ENCODE results near the gene CLTA.
"Not testable (repeated sequence)": the region's sequence is repeated elsewhere in the genome, so short reads cannot be mapped to it uniquely, and the experiment has no call there.

Gene CLTA

DNA sequence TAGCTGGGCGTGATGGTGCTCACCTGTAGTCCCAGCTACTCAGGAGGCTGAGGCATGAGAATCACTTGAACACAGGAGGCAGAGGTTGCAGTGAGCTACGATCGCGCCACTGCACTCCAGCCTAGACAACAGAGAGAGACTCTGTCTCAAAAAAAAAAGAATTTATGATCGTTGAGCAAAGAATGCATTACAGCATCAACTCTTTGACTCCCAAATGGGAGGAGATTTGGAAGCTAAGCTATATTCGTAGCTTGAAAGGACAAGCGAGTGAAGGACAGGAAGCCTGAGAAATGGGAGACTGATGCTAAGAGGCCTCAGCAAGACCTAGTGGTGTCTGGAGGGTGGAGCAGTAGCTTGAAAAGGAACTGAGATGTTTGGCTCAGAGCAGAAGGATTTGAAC is 31.8 kb upstream of the CLTA start:
- no peak overlapping the region for H3K4me3 ChIP-seq (ENCODE audit: low read length)
- no peak overlapping the region for H3K27ac ChIP-seq (ENCODE audit: low read length)
- WGBS (ENCODE audit: insufficient coverage, insufficient read length) = no CpG with 5 or more reads among the region's 7 CpGs
- H3K27me3 ChIP-seq (ENCODE audit: control insufficient read depth, insufficient read depth, low read length) = no peaks in the 10 kb centered on the region
- peaks cover 7% of the 10 kb centered on the region for H3K4me1 ChIP-seq (ENCODE audit: control insufficient read depth, insufficient read depth, low read length)
- no peaks in the 10 kb centered on the region for H3K36me3 ChIP-seq (ENCODE audit: control insufficient read depth, insufficient read depth, low read length)
- no peak for DNase-seq (ENCODE audit: low read depth, low spot score)
- H3K9me3 ChIP-seq (ENCODE audit: control insufficient read depth, insufficient read depth, low read length) = no peaks in the 10 kb centered on the region; the same call in 1 of the 2 replicates

- H3K4me1 ChIP-seq (ENCODE audit: control insufficient read depth, insufficient read depth, low read length); H3K27me3 ChIP-seq (ENCODE audit: control insufficient read depth, insufficient read depth, low read length): not testable (repeated sequence)
- WGBS (ENCODE audit: insufficient coverage, insufficient read length) = no CpG with 5 or more reads among the region's 4 CpGs
These were observed 31.2 kb upstream of the CLTA start for GRCh38 chr9:36159509-36159908.

GRCh38 chr9:36160126-36160525 is 30.6 kb upstream of the CLTA start:
- not testable (repeated sequence) for H3K36me3 ChIP-seq (ENCODE audit: control insufficient read depth, insufficient read depth, low read length); H3K4me3 ChIP-seq (ENCODE audit: low read length); H3K27ac ChIP-seq (ENCODE audit: low read length); H3K27me3 ChIP-seq (ENCODE audit: control insufficient read depth, insufficient read depth, low read length); H3K9me3 ChIP-seq (ENCODE audit: control insufficient read depth, insufficient read depth, low read length); DNase-seq (ENCODE audit: low read depth, low spot score)
- H3K4me1 ChIP-seq (ENCODE audit: control insufficient read depth, insufficient read depth, low read length) = peaks cover 10% of the 10 kb centered on the region
- WGBS (ENCODE audit: insufficient coverage, insufficient read length) = no CpG with 5 or more reads among the region's 11 CpGs

More at GRCh38 chr9:36159509-36159908, 31.2 kb upstream of the CLTA start:
- not testable (repeated sequence) for H3K4me3 ChIP-seq (ENCODE audit: low read length); H3K27ac ChIP-seq (ENCODE audit: low read length); DNase-seq (ENCODE audit: low read depth, low spot score); H3K36me3 ChIP-seq (ENCODE audit: control insufficient read depth, insufficient read depth, low read length); H3K9me3 ChIP-seq (ENCODE audit: control insufficient read depth, insufficient read depth, low read length)

- WGBS (ENCODE audit: insufficient coverage, insufficient read length) = no CpG with 5 or more reads among the region's 2 CpGs
- no peak for DNase-seq (ENCODE audit: low read depth, low spot score)
These were observed 29.5 kb upstream of the CLTA start for GRCh38 chr9:36161187-36161586.

GRCh38 chr9:36162211-36162738 is 28.4 kb upstream of the CLTA start:
- WGBS (ENCODE audit: insufficient coverage, insufficient read length) = no CpG with 5 or more reads among the region's 17 CpGs
- no peak overlapping the region for H3K4me3 ChIP-seq (ENCODE audit: low read length)
- H3K36me3 ChIP-seq (ENCODE audit: control insufficient read depth, insufficient read depth, low read length) = no peaks in the 10 kb centered on the region
- H3K4me1 ChIP-seq (ENCODE audit: control insufficient read depth, insufficient read depth, low read length) = peaks cover 10% of the 10 kb centered on the region
- no peaks in the 10 kb centered on the region for H3K27me3 ChIP-seq (ENCODE audit: control insufficient read depth, insufficient read depth, low read length)
- H3K27ac ChIP-seq (ENCODE audit: low read length) = peak overlapping the region; percentile 8
- H3K9me3 ChIP-seq (ENCODE audit: control insufficient read depth, insufficient read depth, low read length) = no peaks in the 10 kb centered on the region
- DNase-seq (ENCODE audit: low read depth, low spot score) = no peak

More at GRCh38 chr9:36161187-36161586, 29.5 kb upstream of the CLTA start:
- no peak overlapping the region for H3K27ac ChIP-seq (ENCODE audit: low read length)
- H3K36me3 ChIP-seq (ENCODE audit: control insufficient read depth, insufficient read depth, low read length) = no peaks in the 10 kb centered on the region
- no peaks in the 10 kb centered on the region; the same call in 1 of the 2 replicates for H3K9me3 ChIP-seq (ENCODE audit: control insufficient read depth, insufficient read depth, low read length)
- H3K27me3 ChIP-seq (ENCODE audit: control insufficient read depth, insufficient read depth, low read length) = no peaks in the 10 kb centered on the region
- no peak overlapping the region for H3K4me3 ChIP-seq (ENCODE audit: low read length)
- H3K4me1 ChIP-seq (ENCODE audit: control insufficient read depth, insufficient read depth, low read length) = peaks cover 10% of the 10 kb centered on the region

- no peaks in the 10 kb centered on the region for H3K36me3 ChIP-seq (ENCODE audit: control insufficient read depth, insufficient read depth, low read length)
- H3K4me3 ChIP-seq (ENCODE audit: low read length) = no peak overlapping the region
- H3K27ac ChIP-seq (ENCODE audit: low read length) = no peak overlapping the region
- no peaks in the 10 kb centered on the region for H3K9me3 ChIP-seq (ENCODE audit: control insufficient read depth, insufficient read depth, low read length)
- WGBS (ENCODE audit: insufficient coverage, insufficient read length) = no CpG with 5 or more reads among the region's 9 CpGs
- DNase-seq (ENCODE audit: low read depth, low spot score) = peak; percentile 79
- H3K27me3 ChIP-seq (ENCODE audit: control insufficient read depth, insufficient read depth, low read length) = no peaks in the 10 kb centered on the region
- peaks cover 10% of the 10 kb centered on the region for H3K4me1 ChIP-seq (ENCODE audit: control insufficient read depth, insufficient read depth, low read length)
These were observed 27.5 kb upstream of the CLTA start for GRCh38 chr9:36163049-36163785.

DNA sequence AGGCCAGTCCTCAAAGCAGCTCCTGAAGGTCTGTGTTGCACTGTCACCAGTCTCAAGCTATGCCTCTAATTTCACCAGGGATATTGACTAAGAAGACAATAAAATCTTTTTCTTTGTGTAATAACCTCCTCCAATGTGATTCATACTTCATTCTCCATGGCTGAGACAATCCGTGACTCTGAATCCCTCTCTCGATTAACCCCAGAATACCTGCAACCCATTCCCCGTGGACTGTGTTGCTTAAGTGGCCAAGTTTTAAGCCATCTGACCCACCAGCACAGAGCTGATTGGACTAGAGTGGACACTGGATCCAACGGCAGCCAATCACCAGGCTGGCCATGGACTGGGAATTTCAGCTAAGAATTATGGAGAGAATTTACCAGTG is 26.9 kb upstream of the CLTA start:
- H3K27ac ChIP-seq (ENCODE audit: low read length) = no peak overlapping the region
- WGBS (ENCODE audit: insufficient coverage, insufficient read length) = no CpG with 5 or more reads among the region's 4 CpGs
- H3K9me3 ChIP-seq (ENCODE audit: control insufficient read depth, insufficient read depth, low read length) = no peaks in the 10 kb centered on the region
- H3K27me3 ChIP-seq (ENCODE audit: control insufficient read depth, insufficient read depth, low read length) = no peaks in the 10 kb centered on the region
- H3K4me3 ChIP-seq (ENCODE audit: low read length) = no peak overlapping the region
- H3K4me1 ChIP-seq (ENCODE audit: control insufficient read depth, insufficient read depth, low read length) = peaks cover 10% of the 10 kb centered on the region
- no peak for DNase-seq (ENCODE audit: low read depth, low spot score)
- no peaks in the 10 kb centered on the region for H3K36me3 ChIP-seq (ENCODE audit: control insufficient read depth, insufficient read depth, low read length)

DNA sequence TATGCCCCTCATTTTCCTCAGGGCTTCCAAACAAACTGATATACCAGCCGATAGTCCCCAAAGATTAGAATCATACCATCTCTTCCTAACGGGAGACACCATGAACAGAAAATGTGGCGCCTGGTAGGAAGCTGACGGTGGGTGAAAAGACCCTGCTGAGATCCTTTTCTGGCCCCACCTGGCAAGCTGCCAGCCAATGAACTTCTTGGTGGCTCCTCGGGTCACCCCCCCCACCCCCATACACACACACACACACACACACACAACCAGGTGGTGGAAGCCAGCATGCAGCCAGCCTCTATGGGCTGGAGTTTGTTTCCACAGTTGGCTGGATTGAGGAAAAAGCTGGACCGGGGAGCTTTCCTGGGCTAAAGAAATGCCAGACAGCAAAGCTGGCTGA is 26.3 kb upstream of the CLTA start:
- Histone ChIP-seq H3K27ac (ENCODE audit: low read length) (no peak overlapping the region), H3K4me1 (ENCODE audit: control insufficient read depth, insufficient read depth, low read length) (peaks cover 10% of the 10 kb centered on the region), H3K27me3 (ENCODE audit: control insufficient read depth, insufficient read depth, low read length) (no peaks in the 10 kb centered on the region), H3K36me3 (ENCODE audit: control insufficient read depth, insufficient read depth, low read length) (no peaks in the 10 kb centered on the region), H3K9me3 (ENCODE audit: control insufficient read depth, insufficient read depth, low read length) (no peaks in the 10 kb centered on the region), H3K4me3 (ENCODE audit: low read length) (no peak overlapping the region)
- no peak for DNase-seq (ENCODE audit: low read depth, low spot score)
- WGBS (ENCODE audit: insufficient coverage, insufficient read length) = no CpG with 5 or more reads among the region's 6 CpGs

- Histone ChIP-seq H3K4me3 (ENCODE audit: low read length) (no peak overlapping the region), H3K9me3 (ENCODE audit: control insufficient read depth, insufficient read depth, low read length) (no peaks in the 10 kb centered on the region), H3K27me3 (ENCODE audit: control insufficient read depth, insufficient read depth, low read length) (no peaks in the 10 kb centered on the region), H3K27ac (ENCODE audit: low read length) (no peak overlapping the region), H3K36me3 (ENCODE audit: control insufficient read depth, insufficient read depth, low read length) (no peaks in the 10 kb centered on the region), H3K4me1 (ENCODE audit: control insufficient read depth, insufficient read depth, low read length) (peaks cover 10% of the 10 kb centered on the region)
- WGBS (ENCODE audit: insufficient coverage, insufficient read length) = no CpG with 5 or more reads among the region's 3 CpGs
- DNase-seq (ENCODE audit: low read depth, low spot score) = no peak
These were observed 25.7 kb upstream of the CLTA start for GRCh38 chr9:36164989-36165388.

DNA sequence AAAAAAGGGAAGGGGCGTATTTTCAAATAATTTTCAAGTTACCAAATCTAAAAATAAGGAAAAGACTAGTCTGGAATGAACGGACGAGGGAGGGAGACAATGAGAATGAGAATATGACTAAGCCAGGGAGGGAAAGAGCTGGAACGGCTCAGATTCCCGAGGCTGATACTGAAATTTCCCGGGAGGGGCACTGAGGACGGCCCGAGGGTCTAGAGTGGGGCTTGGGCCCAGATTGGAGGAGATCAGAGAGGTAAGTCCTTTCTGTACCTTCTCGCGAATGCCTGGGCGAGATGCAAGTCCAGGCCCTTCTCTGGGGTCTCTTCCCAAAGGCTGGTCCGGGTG is 24.9 kb upstream of the CLTA start:
- DNase-seq (ENCODE audit: low read depth, low spot score) = no peak
- Histone ChIP-seq H3K27me3 (ENCODE audit: control insufficient read depth, insufficient read depth, low read length) (no peaks in the 10 kb centered on the region), H3K4me1 (ENCODE audit: control insufficient read depth, insufficient read depth, low read length) (peaks cover 10% of the 10 kb centered on the region), H3K27ac (ENCODE audit: low read length) (no peak overlapping the region), H3K36me3 (ENCODE audit: control insufficient read depth, insufficient read depth, low read length) (no peaks in the 10 kb centered on the region), H3K9me3 (ENCODE audit: control insufficient read depth, insufficient read depth, low read length) (no peaks in the 10 kb centered on the region), H3K4me3 (ENCODE audit: low read length) (no peak overlapping the region)
- no CpG with 5 or more reads among the region's 12 CpGs for WGBS (ENCODE audit: insufficient coverage, insufficient read length)
